HG03565 (cell line): ENCODE data around the gene ZNF516.
A peak's percentile ranks its signal among the peaks of the same experiment; 100 is the strongest.

Experiments used
- ATAC-seq: cut with Tn5 transposase; IDR thresholded peaks from one replicate; pipeline ENCODE4 v1.9.1; 2021; ENCODE audit warnings: mild to moderate bottlenecking, moderate library complexity; ENCODE audit not compliant: unreplicated experiment

Gene ZNF516

DNA sequence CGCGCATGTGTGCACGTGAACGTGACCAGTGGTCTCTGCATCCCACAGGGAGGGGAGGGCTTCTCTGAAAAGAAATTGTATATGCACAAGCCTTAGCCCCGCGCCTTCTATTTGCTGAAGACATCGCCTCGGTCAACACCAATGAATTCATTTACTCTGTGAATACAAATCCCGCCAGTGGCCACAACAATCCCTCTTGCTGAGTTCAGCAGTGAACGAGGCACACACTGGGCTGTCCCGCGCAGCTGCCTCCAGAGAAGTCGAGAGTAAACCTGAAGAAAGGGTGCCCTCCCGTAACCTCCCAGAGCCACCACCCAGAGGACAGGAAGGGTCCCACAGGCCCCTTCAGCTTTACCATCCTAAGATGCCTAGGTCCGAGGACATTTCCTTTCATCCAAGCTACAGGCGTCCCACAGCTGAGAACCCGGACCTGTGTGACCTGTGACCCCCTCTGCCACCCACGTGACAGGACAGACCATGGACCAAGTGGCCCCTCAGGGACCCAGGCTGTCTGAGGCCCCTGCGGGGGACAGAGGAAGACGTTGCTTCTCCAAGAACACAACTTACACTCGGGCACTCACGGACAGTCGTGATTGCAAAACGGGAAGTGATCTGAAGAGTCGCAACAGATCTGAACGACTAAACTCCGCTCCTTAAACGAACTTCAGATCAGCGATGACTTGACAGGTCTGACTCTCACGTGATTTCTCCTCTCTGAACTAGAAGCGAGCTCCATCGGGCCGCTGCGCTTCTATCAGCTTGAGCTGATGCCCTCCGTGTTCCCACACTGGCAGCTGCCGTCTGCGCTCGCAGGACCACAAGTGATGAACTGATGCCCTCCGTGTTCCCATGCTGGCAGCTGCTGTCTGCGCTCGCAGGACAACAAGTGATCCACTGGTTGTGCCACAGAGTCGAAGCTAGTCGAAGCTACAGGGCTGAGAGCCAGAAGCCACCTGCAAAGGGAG, 92.7 kb downstream of the ZNF516 start:
- ATAC-seq, result no peak

DNA sequence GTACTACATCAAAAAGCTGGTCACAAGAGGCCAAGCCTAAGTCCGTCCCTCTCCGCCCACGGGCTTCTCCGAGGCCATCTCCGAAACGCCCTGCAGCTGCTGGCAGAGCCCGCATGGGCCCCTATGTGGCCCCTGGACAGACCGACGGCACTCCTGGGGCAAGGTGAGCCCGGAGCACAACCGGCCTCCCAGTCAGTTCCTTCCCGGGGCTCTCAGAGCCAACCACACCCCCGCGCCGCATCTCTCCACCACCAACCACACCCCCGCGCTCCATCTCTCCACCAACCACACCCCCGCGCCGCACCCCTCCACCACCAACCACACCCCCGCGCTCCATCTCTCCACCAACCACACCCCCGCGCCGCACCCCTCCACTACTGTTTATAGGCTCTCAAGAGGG, 93.5 kb downstream of the ZNF516 start:
- no peak for ATAC-seq

- no peak for ATAC-seq
Measured at GRCh38 chr18:76399613-76400391, 95.2 kb downstream of the ZNF516 start.

- ATAC-seq, result peak; percentile 89
Measured at GRCh38 chr18:76398896-76399612, 96.0 kb downstream of the ZNF516 start.

- ATAC-seq, result no peak
Measured at GRCh38 chr18:76398295-76398694, 96.7 kb downstream of the ZNF516 start.

- ATAC-seq, result no peak
Measured at GRCh38 chr18:76397631-76398030, 97.4 kb downstream of the ZNF516 start.

GRCh38 chr18:76396792-76397191, 98.2 kb downstream of the ZNF516 start:
- ATAC-seq, result no peak

GRCh38 chr18:76395609-76396008, 99.4 kb downstream of the ZNF516 start:
- no peak for ATAC-seq

GRCh38 chr18:76394780-76395476, 100.1 kb downstream of the ZNF516 start:
- ATAC-seq, result no peak

GRCh38 chr18:76392349-76392748, 102.7 kb downstream of the ZNF516 start:
- no peak for ATAC-seq

- ATAC-seq, result no peak
Measured at GRCh38 chr18:76391746-76392145, 103.3 kb downstream of the ZNF516 start.

GRCh38 chr18:76391038-76391437, 104.0 kb downstream of the ZNF516 start:
- ATAC-seq, result no peak

DNA sequence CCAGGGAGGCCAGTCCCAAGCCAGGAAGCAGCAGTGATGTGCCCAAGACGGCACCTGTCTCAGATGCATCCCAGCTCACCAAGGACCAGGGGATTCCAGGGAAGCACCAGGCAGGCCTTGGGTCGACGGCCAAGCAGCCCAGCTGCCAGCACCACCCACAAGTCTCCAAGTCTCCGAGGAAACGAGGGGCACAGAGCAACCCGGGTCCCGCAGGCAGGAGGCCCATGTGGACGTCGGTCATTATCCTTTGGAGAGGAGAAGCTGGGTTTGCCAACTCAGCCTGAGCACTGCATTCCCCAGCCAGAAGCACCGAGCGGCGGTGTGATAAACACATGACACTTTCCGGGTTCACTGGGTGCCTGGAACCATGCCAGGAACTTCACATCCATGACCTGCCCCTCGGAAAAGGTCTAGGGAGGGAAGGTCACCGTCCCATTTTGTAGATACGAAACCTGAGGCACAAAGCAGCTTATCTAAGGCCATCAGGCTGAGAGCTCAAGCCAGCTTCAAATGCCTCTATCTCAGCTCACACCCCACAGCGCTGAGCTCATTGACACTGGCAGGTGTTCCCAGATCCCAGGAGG, 104.5 kb downstream of the ZNF516 start:
- ATAC-seq, result no peak

DNA sequence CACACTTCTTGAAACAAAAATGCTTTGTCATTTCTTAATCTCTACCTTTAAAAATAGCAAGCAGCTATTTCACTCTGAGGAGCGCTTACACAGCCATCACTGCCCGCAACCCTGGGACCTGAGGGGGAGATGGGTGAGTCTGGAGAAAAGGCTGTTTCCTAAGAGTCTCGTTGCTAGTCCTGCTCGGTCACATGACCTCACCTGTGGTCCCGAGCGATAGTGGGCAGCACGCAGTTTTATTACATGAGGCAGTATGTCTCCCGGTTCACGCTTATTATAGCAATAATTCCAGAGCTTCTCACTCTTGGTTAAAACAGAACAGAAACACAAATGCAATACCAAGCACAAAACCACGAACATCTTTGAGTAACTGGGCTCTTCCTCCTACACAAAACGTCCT, 105.3 kb downstream of the ZNF516 start:
- no peak for ATAC-seq

DNA sequence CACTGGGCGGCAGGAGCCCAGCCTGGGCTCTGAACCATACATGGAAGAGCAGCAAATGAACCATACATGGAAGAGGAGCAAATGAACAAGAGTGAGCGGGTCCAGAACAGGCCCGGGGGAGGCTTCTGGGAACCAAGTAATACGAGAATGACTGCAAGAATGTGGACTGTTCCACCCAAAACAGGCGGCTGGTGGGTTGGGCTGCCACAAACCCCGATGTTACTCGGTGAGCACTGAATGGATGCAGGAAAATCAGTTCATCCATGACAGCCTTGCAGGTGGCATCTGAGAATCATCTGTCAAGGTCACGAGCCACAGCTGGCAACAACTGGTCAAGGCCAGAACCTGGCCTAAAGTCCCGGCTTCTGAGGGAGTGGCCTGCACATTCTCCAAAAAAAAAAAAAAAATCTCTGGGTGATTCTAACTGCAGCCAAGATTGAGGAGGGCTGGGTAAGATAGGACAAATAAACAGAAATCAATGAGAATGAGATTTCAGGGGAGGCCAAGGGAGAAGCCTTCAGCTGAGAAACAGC, 106.1 kb downstream of the ZNF516 start:
- ATAC-seq, result no peak

DNA sequence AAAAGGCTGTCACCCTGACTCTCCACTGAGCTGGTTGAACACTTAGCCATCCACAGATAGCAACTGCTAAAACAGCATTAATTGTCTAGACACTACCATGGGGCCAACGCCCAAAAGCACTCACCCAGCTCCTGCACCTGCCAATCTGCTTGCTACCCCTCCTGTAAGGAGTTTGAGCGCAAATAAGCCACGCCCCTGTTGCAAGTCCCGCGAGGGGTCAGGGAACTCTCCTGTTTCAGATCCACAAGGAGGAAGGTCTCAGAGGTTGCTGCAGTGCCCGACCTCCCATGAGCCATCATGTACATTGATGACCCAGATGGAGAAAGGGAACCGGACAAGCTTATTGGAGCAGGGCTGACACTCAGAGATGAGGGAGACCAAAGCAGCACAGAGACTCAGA, 106.8 kb downstream of the ZNF516 start:
- no peak for ATAC-seq

DNA sequence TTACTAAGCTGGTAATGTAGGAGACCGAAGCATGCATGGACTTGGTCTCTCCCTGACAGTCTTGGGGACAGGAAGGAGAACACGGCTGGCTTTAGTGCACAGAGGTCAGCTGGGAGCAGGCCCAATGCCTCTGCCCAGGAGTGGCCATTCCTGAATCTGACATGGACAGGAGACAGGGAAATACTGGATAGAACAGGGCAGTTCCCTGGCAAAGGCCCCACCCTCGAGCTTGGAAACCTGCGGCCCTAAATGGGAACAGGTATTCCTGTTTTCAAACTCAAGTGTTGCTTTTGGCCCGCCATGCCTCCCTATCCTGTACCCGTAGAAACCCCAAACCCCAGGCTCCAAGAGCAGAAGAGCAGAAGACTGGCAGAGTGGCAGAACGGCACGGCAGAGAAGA, 107.4 kb downstream of the ZNF516 start:
- ATAC-seq, result no peak

DNA sequence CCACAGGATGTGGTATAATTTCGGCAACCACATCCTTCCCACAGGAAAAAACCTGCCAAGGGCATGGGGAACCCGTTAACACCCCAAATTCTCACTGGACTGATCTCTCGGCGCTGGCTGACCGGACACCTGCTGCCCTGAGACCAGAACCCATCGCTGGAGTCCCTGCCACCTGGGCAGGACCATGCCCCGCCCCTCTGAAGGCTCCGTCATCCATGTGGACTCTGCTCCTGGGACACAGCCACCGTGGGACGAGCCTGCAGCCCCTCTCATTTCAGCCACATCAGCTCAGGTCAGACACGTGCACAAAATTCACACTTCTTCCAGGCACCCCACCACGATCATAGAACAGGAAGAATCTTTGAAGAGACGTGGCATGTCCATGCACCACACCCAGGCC, 108.2 kb downstream of the ZNF516 start:
- no peak for ATAC-seq

DNA sequence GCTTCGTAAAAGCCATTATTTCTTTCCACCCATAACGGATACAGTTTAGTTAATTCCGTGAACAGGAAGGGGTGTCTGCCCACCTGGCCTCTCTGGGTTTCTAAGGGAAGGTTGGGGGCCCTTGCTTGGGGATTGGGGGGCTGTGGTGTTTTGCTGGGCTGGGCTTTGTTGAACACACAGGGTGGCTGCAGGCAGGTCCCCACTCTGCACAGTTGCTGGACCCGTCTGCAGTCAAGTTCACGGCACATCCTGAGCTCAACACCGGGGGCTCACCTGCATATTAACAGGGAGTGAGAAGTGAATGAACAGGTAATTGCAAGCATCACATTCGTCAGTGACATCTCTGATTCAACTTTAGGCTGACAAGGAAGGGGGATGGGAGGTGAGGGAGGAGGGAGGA, 109.0 kb downstream of the ZNF516 start:
- no peak for ATAC-seq

GRCh38 chr18:76385681-76385975, 109.4 kb downstream of the ZNF516 start:
- ATAC-seq, result no peak
